Keratinocyte (primary cell): ENCODE results near the gene SEC16A. TPM values are rescaled to one million over a fixed set of nuclear protein-coding genes. Genes with fewer than 3 reads are reported as not detected.

Experiments used
- DNase-seq: peaks from one replicate; pipeline ENCODE4 v3.0.0-alpha.2; 2011; ENCODE audit warnings: low read depth, missing footprints, low spot score
- FAIRE-seq: peaks from 2 replicates; lab custom pipeline; 2011; peaks lifted over from hg19 to GRCh38; lab: Jason Lieb, UNC
- H2AFZ ChIP-seq: 2 replicates; pipeline ENCODE4 v1.6.0; 2012; ENCODE audit warnings: low read length, control low read depth, inconsistent platforms; ENCODE audit not compliant: control insufficient read depth
- H3K27ac ChIP-seq: 2 replicates; pipeline ENCODE4 v1.5.1; 2011; ENCODE audit warnings: low read length; ENCODE audit not compliant: control insufficient read depth, insufficient read depth
- H3K27me3 ChIP-seq: 3 replicates; pipeline ENCODE4 v1.6.0; 2011; ENCODE audit warnings: low read length; ENCODE audit not compliant: control insufficient read depth, insufficient read depth; ENCODE audit errors: extremely low read depth
- H3K36me3 ChIP-seq, 2 experiments: 2 replicates in 1 of 2; 3 replicates in 1 of 2; pipeline ENCODE4 v1.5.1; 2011; ENCODE audit warnings: low read length in 2 of 2, mild to moderate bottlenecking in 1 of 2; ENCODE audit not compliant: control insufficient read depth in 2 of 2, insufficient read depth in 2 of 2; ENCODE audit errors: extremely low read depth in 1 of 2
- H3K4me1 ChIP-seq: 3 replicates; pipeline ENCODE4 v1.5.1; 2011; ENCODE audit warnings: low read length; ENCODE audit not compliant: control insufficient read depth, insufficient read depth; ENCODE audit errors: extremely low read depth
- H3K4me2 ChIP-seq: 3 replicates; pipeline ENCODE4 v1.6.0; 2011; ENCODE audit warnings: low read depth, low read length; ENCODE audit not compliant: control insufficient read depth, insufficient read depth; ENCODE audit errors: extremely low read depth
- H3K4me3 ChIP-seq, 3 experiments: fragments of 200-600 bp in 1 of 3; sonication (generic) in 1 of 3; 2 replicates in 2 of 3; 3 replicates in 1 of 3; pipeline ENCODE4 v1.5.1; 2011 to 2016; ENCODE audit warnings: low read length in 3 of 3, mild to moderate bottlenecking in 3 of 3, control low read depth in 2 of 3, inconsistent platforms in 1 of 3, low read depth in 1 of 3, mixed read lengths in 1 of 3, mixed run types in 1 of 3, moderate library complexity in 1 of 3; ENCODE audit not compliant: control insufficient read depth in 2 of 3, insufficient read depth in 2 of 3; ENCODE audit errors: extremely low read depth in 1 of 3
- H3K79me2 ChIP-seq: 2 replicates; pipeline ENCODE4 v1.6.0; 2012; ENCODE audit warnings: low read length; ENCODE audit not compliant: control insufficient read depth, insufficient read depth
- H3K9ac ChIP-seq: 3 replicates; pipeline ENCODE4 v1.6.0; 2011; ENCODE audit warnings: low read length; ENCODE audit not compliant: control insufficient read depth, insufficient read depth; ENCODE audit errors: extremely low read depth
- H3K9me1 ChIP-seq: 3 replicates; pipeline ENCODE4 v1.6.0; 2011; ENCODE audit warnings: low read length; ENCODE audit not compliant: control insufficient read depth, insufficient read depth; ENCODE audit errors: extremely low read depth
- H3K9me3 ChIP-seq: 2 replicates; pipeline ENCODE4 v1.5.1; 2012; ENCODE audit warnings: low read depth, low read length; ENCODE audit not compliant: control insufficient read depth
- H4K20me1 ChIP-seq: 3 replicates; pipeline ENCODE4 v1.6.0; 2011; ENCODE audit warnings: low read length; ENCODE audit not compliant: control insufficient read depth, insufficient read depth; ENCODE audit errors: extremely low read depth
- EZH2 ChIP-seq: IDR thresholded peaks from one replicate; pipeline ENCODE4 v1.6.1; 2012; ENCODE audit warnings: inconsistent platforms, mild to moderate bottlenecking, low read length, moderate library complexity
- dilution Hi-C: fragments of 300-500 bp; cut with MboI; formaldehyde crosslinking; loops from one replicate; pipeline ENCODE4 v1.7.0; 2020; ENCODE audit warnings: low sequenced_read_pairs; ENCODE audit not compliant: extremely low pct_ligation_motif_present
- polyA plus RNA-seq, 5 experiments: library from polyadenylated mRNA; depleted of rRNA in 3 of 5; stranded (reverse) in 3 of 5; stranded (forward) in 1 of 5; unstranded in 1 of 5; fragments of >200 nt; gene quantifications; 1 replicate in 1 of 5; 2 replicates in 3 of 5; 3 replicates in 1 of 5; pipeline versions ENCODE4 v1.2.1 to v1.2.3, GENCODE V29; 2011 to 2012; ENCODE audit warnings: missing spikeins in 2 of 5, low read depth in 1 of 5, low replicate concordance in 1 of 5
- TF ChIP-seq, protein P1 (sequence below), 3 experiments: IDR thresholded peaks in 1 of 3; conservative IDR thresholded peaks in 1 of 3; optimal IDR thresholded peaks in 1 of 3; 2 replicates in 2 of 3; 3 replicates in 1 of 3; pipeline versions ENCODE3 to v1.5.1; 2011; ENCODE audit warnings: low read length in 3 of 3, mild to moderate bottlenecking in 3 of 3, moderate library complexity in 2 of 3, control low read depth in 1 of 3, inconsistent platforms in 1 of 3; ENCODE audit not compliant: insufficient read depth in 2 of 3; ENCODE audit errors: extremely low read depth in 1 of 3

The SEC16A gene
- polyA plus RNA-seq, 1 donor (not counting 4 experiments of a cell fraction or from before 2014, with no cell fraction given): 15.8 TPM

GRCh38 chr9:136496801-136497620 is 14.2 kb upstream of the SEC16A start:
- Histone ChIP-seq H3K9ac (no peak overlapping the region), H2AFZ (no peak overlapping the region), H3K4me2 (no peak overlapping the region), H4K20me1 (peaks cover 8% of the 10 kb centered on the region), H3K36me3 (peaks cover 22 to 38% of the 10 kb centered on the region in 2 experiments), H3K4me3 (no peak overlapping the region), H3K27me3 (no peaks in the 10 kb centered on the region), H3K9me1 (no peaks in the 10 kb centered on the region), H3K4me1 (no peaks in the 10 kb centered on the region), H3K9me3 (no peaks in the 10 kb centered on the region), H3K79me2 (no peaks in the 10 kb centered on the region), H3K27ac (no peak overlapping the region)
- no peak for TF ChIP-seq EZH2
- TF ChIP-seq, protein P1, sequence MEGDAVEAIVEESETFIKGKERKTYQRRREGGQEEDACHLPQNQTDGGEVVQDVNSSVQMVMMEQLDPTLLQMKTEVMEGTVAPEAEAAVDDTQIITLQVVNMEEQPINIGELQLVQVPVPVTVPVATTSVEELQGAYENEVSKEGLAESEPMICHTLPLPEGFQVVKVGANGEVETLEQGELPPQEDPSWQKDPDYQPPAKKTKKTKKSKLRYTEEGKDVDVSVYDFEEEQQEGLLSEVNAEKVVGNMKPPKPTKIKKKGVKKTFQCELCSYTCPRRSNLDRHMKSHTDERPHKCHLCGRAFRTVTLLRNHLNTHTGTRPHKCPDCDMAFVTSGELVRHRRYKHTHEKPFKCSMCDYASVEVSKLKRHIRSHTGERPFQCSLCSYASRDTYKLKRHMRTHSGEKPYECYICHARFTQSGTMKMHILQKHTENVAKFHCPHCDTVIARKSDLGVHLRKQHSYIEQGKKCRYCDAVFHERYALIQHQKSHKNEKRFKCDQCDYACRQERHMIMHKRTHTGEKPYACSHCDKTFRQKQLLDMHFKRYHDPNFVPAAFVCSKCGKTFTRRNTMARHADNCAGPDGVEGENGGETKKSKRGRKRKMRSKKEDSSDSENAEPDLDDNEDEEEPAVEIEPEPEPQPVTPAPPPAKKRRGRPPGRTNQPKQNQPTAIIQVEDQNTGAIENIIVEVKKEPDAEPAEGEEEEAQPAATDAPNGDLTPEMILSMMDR (optimal IDR thresholded peaks at IDR 0.05 in 1 of 3, IDR thresholded peaks at IDR 0.05 in 1 of 3, conservative IDR thresholded peaks at IDR 0.05 in 1 of 3; ENCODE audit: extremely low read depth in 1 of 3, insufficient read depth in 2 of 3, low read length in 3 of 3): no peak
- dilution Hi-C loops: no loop called here
- DNase-seq (no peak), FAIRE-seq (no peak)

DNA sequence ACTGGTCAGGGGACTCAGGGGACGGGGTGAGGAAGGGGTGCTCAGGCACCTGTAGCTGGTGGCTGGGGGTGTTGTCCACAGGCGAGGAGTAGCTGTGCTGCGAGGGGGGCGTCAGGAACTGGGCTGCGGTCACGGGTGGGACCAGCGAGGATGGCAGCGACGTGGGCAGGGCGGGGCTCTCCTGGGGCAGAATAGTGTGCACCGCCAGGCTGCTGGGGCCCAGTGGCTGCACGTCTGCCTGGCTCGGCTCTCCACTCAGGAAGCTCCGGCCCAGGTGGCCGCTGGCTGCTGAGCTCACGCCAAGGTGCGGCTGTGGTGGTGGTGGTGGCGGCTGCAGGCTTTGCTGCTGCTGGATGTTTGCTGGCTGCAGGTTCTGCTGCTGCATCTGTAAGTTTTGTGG is 13.3 kb upstream of the SEC16A start:
- H2AFZ ChIP-seq: no peak overlapping the region
- H3K9me1 ChIP-seq: no peaks in the 10 kb centered on the region
- no peaks in the 10 kb centered on the region for H3K27me3 ChIP-seq
- H3K4me1 ChIP-seq: no peaks in the 10 kb centered on the region
- H3K79me2 ChIP-seq: no peaks in the 10 kb centered on the region
- H3K4me3 ChIP-seq: no peak overlapping the region
- peaks cover 8% of the 10 kb centered on the region for H4K20me1 ChIP-seq
- H3K36me3 ChIP-seq: peaks cover 22 to 38% of the 10 kb centered on the region in 2 experiments
- DNase-seq: no peak
- no peak overlapping the region for H3K9ac ChIP-seq
- no peak overlapping the region for H3K27ac ChIP-seq
- TF ChIP-seq EZH2: no peak
- TF ChIP-seq, protein P1 (optimal IDR thresholded peaks at IDR 0.05 in 1 of 3, IDR thresholded peaks at IDR 0.05 in 1 of 3, conservative IDR thresholded peaks at IDR 0.05 in 1 of 3; ENCODE audit: extremely low read depth in 1 of 3, insufficient read depth in 2 of 3, low read length in 3 of 3): no peak
- dilution Hi-C loops: no loop called here
- no peak overlapping the region for H3K4me2 ChIP-seq
- no peaks in the 10 kb centered on the region for H3K9me3 ChIP-seq
- FAIRE-seq: no peak
